HepG2 (cell line): Measurements from ENCODE around the gene CKM. TPM values are rescaled to one million over a fixed set of nuclear protein-coding genes. Genes with fewer than 3 reads are reported as not detected.
"Not testable (repeated sequence)": the region's sequence is repeated elsewhere in the genome, so short reads cannot be mapped to it uniquely, and the experiment has no call there.

Experiments used
- ATAC-seq: fragments of 200-7000 bp; cut with Tn5 transposase; 3 replicates; pipeline ENCODE4 v1.9.1; 2020; ENCODE audit warnings: mild to moderate bottlenecking, moderate library complexity
- BruUV-seq: library from RNA; stranded (reverse); fragments of 400-500 nt; replicated peaks from 2 replicates; lab custom pipeline; 2021; lab: Mats Ljungman, UMichigan
- CTCF ChIA-PET: fragments of 300-600 bp; formaldehyde crosslinking; extraction: SDS; loops from one replicate; lab custom pipeline; 2021; ENCODE audit warnings: low total read pairs, inconsistent platforms, low intra/inter-chr PET ratio; lab: Yijun Ruan, JAX
- POLR2A ChIA-PET: fragments of 350-600 bp; sonication (Branson Sonifier 250); formaldehyde crosslinking; loops from one replicate; lab custom pipeline; 2020; ENCODE audit warnings: antibody characterized with exemption, inconsistent platforms; lab: Yijun Ruan, JAX
- DNase-seq: peaks from one replicate; pipeline ENCODE4 v3.0.0-alpha.2; 2015; ENCODE audit warnings: low spot score
- FAIRE-seq: peaks from 3 replicates; lab custom pipeline; 2011; peaks lifted over from hg19 to GRCh38; lab: Jason Lieb, UNC
- H2AFZ ChIP-seq: one replicate; pipeline ENCODE4 v1.6.1; 2011; ENCODE audit warnings: low read length, inconsistent platforms
- H3K27ac ChIP-seq: fragments of 300-600 bp; 3 replicates; pipeline ENCODE4 v1.8.0; 2011; ENCODE audit warnings: mixed run types, mild to moderate bottlenecking, mixed read lengths, low read length, inconsistent platforms; ENCODE audit not compliant: insufficient read depth; ENCODE audit errors: extremely low read length
- H3K27me3 ChIP-seq, 2 experiments: fragments of 200-600 bp in 1 of 2; 2 replicates in 1 of 2; 3 replicates in 1 of 2; pipeline versions ENCODE4 v1.6.0 to v1.8.0; 2011; ENCODE audit warnings: low read length in 2 of 2, mild to moderate bottlenecking in 2 of 2, moderate library complexity in 2 of 2, inconsistent platforms in 1 of 2; ENCODE audit not compliant: insufficient read depth in 2 of 2, control insufficient read depth in 1 of 2
- H3K36me3 ChIP-seq, 2 experiments: fragments of 200-600 bp in 1 of 2; replicated peaks in 1 of 2; 2 replicates in 1 of 2; 3 replicates in 1 of 2; pipeline versions ENCODE4 v1.5.1 to v1.8.0; 2011; ENCODE audit warnings: low read length in 2 of 2, inconsistent platforms in 1 of 2; ENCODE audit not compliant: insufficient read depth in 2 of 2, control insufficient read depth in 1 of 2
- H3K4me1 ChIP-seq: 2 replicates; pipeline ENCODE4 v1.5.1; 2012; ENCODE audit warnings: low read length, inconsistent platforms; ENCODE audit not compliant: insufficient read depth
- H3K4me2 ChIP-seq: 2 replicates; pipeline ENCODE4 v1.6.0; 2011; ENCODE audit warnings: low read depth, low read length, inconsistent platforms
- H3K4me3 ChIP-seq, 3 experiments: fragments of 200-600 bp in 1 of 3; sonication (generic), shearing (Covaris generic) in 1 of 3; replicated peaks in 1 of 3; 2 replicates each; pipeline ENCODE4 v1.5.1; 2011 to 2016; ENCODE audit warnings: low read length in 3 of 3, inconsistent platforms in 2 of 3, low read depth in 2 of 3, mild to moderate bottlenecking in 2 of 3, control low read depth in 1 of 3, mixed read lengths in 1 of 3; ENCODE audit not compliant: insufficient read depth in 1 of 3
- H3K79me2 ChIP-seq: one replicate; pipeline ENCODE4 v1.6.1; 2011; ENCODE audit warnings: low read length, inconsistent platforms; ENCODE audit not compliant: insufficient read depth
- H3K9ac ChIP-seq: 2 replicates; pipeline ENCODE4 v1.6.0; 2011; ENCODE audit warnings: mild to moderate bottlenecking, low read depth, low read length, inconsistent platforms; ENCODE audit not compliant: insufficient read depth
- H3K9me3 ChIP-seq: 2 replicates; pipeline ENCODE4 v1.5.1; 2012; ENCODE audit warnings: mild to moderate bottlenecking, low read length
- H4K20me1 ChIP-seq: 2 replicates; pipeline ENCODE4 v1.6.0; 2011; ENCODE audit warnings: inconsistent platforms, mild to moderate bottlenecking, low read length, moderate library complexity; ENCODE audit not compliant: insufficient read depth
- RXRB ChIP-seq: IDR thresholded peaks from 2 replicates; pipeline ENCODE4 v1.6.1; 2016; ENCODE audit warnings: borderline replicate concordance, missing genetic modification reagents, missing compliant biosample characterization
- ZBTB38 ChIP-seq: sonication (generic); formaldehyde crosslinking; IDR thresholded peaks from 2 replicates; pipeline ENCODE4 v1.5.1; 2020; ENCODE audit warnings: mild to moderate bottlenecking, missing genetic modification reagents
- ZNF670 ChIP-seq: sonication (generic); formaldehyde crosslinking; IDR thresholded peaks from 2 replicates; pipeline ENCODE4 v1.8.0; 2022; ENCODE audit warnings: mild to moderate bottlenecking, missing genetic modification reagents, borderline replicate concordance
- ZNF768 ChIP-seq: sonication (generic); formaldehyde crosslinking; IDR thresholded peaks from 2 replicates; pipeline ENCODE4 v1.4.0; 2020; ENCODE audit warnings: missing genetic modification reagents
- WGBS: methylation state at CpG from one replicate; pipeline ENCODE4 v1.1.6; 2017; ENCODE audit warnings: low lambda C conversion rate; 5-methylcytosine and 5-hydroxymethylcytosine counted together
- in situ Hi-C: cut with HindIII; loops from 2 replicates; pipeline ENCODE4 v1.10.0; 2017; ENCODE audit warnings: low pct_unique_long_range_greater_than_20kb; ENCODE audit not compliant: extremely low pct_ligation_motif_present
- intact Hi-C: fragments of 100-400 bp; cut with micrococcal nuclease; formaldehyde crosslinking; loops from one replicate; pipeline ENCODE4 v1.10.0; 2022; ENCODE audit not compliant: unreplicated experiment
- polyA plus RNA-seq, 8 experiments: library from polyadenylated mRNA; depleted of rRNA in 3 of 8; stranded (reverse) in 7 of 8; unstranded in 1 of 8; fragments of >200 nt; fragmentation: Illumina TruSeq in 4 of 8; extraction: Trizol in 4 of 8; gene quantifications; 2 replicates each; pipeline versions ENCODE4 v1.2.1 to v1.2.3, GENCODE V29; 2011 to 2016; ENCODE audit warnings: low read depth in 4 of 8, missing spikeins in 1 of 8, mixed read lengths in 1 of 8; ENCODE audit not compliant: insufficient read depth in 1 of 8
- total RNA-seq, 5 experiments: library from RNA; depleted of rRNA; stranded (reverse); fragments of >200 nt; fragmentation: Illumina TruSeq; extraction: Trizol; gene quantifications; 2 replicates each; pipeline ENCODE4 v1.2.3, GENCODE V29; 2016; ENCODE audit warnings: low read depth in 1 of 5
- TF ChIP-seq, protein P1 (sequence below): sonication (generic); formaldehyde crosslinking; IDR thresholded peaks from 2 replicates; pipeline ENCODE4 v1.4.0; 2020; ENCODE audit warnings: missing genetic modification reagents

Gene CKM
- total and polyA plus RNA-seq, 2 of the 13 experiments (the other 11 are each of a cell fraction or from before 2014, with no cell fraction given): 0.54 to 0.80 TPM

DNA sequence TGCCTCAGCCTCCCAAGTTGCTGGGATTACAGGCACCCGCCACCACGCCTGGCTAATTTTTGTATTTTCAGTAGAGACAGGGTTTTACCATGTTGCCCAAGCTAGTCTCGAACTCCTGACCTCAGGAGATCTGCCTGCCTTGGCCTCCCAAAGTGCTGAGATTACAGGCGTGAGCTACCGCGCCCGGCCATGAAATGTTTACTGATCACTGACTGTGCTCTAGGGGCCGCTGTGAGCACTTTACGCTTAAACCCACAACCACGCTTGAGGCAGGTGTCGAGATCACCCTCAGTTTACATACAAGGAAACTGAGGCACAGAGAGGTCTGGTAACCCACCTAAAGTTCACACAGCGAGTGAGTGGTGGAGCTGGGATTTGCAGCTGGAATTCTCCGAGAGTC is 52.7 kb downstream of the CKM start:
- in situ Hi-C loops, DNase-seq, H3K9ac ChIP-seq, H4K20me1 ChIP-seq, H3K27ac ChIP-seq, BruUV-seq, H3K79me2 ChIP-seq, FAIRE-seq, H2AFZ ChIP-seq, CTCF ChIA-PET, intact Hi-C loops, H3K9me3 ChIP-seq, POLR2A ChIA-PET, H3K27me3 ChIP-seq, ATAC-seq, H3K4me2 ChIP-seq, H3K4me3 ChIP-seq: not testable (repeated sequence)
- Histone ChIP-seq H3K4me1 (peaks cover 36% of the 10 kb centered on the region), H3K36me3 (peaks cover 11 to 15% of the 10 kb centered on the region in 2 experiments; a peak in 4 of 5 replicates)
- TF ChIP-seq ZBTB38 (CRISPR knock-in tag): 0 out of 2 replicates have a peak, but pooled peaks have one; percentile 22
- 0 out of 2 replicates have a peak, but pooled peaks have one; percentile 10 for TF ChIP-seq ZNF768 (CRISPR knock-in tag)
- TF ChIP-seq, protein P1, sequence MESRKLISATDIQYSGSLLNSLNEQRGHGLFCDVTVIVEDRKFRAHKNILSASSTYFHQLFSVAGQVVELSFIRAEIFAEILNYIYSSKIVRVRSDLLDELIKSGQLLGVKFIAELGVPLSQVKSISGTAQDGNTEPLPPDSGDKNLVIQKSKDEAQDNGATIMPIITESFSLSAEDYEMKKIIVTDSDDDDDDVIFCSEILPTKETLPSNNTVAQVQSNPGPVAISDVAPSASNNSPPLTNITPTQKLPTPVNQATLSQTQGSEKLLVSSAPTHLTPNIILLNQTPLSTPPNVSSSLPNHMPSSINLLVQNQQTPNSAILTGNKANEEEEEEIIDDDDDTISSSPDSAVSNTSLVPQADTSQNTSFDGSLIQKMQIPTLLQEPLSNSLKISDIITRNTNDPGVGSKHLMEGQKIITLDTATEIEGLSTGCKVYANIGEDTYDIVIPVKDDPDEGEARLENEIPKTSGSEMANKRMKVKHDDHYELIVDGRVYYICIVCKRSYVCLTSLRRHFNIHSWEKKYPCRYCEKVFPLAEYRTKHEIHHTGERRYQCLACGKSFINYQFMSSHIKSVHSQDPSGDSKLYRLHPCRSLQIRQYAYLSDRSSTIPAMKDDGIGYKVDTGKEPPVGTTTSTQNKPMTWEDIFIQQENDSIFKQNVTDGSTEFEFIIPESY (CRISPR knock-in tag): peak; percentile 95
- WGBS: 92% methylated on average over 11 of the region's 13 CpGs

GRCh38 chr19:45267296-45267695 is 55.4 kb downstream of the CKM start:
- FAIRE-seq (no peak), ATAC-seq (no peak), DNase-seq (no peak)
- POLR2A ChIA-PET: no interaction called here
- H3K36me3 ChIP-seq: peaks cover 12 to 15% of the 10 kb centered on the region in 2 experiments; a peak in 4 of 5 replicates
- no peaks in the 10 kb centered on the region for H3K79me2 ChIP-seq
- H3K4me1 ChIP-seq: peaks cover 12% of the 10 kb centered on the region
- intact Hi-C loops (no loop called here), in situ Hi-C loops (no loop called here)
- no peaks in the 10 kb centered on the region for H3K27me3 ChIP-seq
- no peak overlapping the region for H3K4me2 ChIP-seq
- no TSS peak for BruUV-seq
- no peak overlapping the region for H3K27ac ChIP-seq
- no peak overlapping the region for H3K9ac ChIP-seq
- no peak overlapping the region for H2AFZ ChIP-seq
- no peak overlapping the region for H3K4me3 ChIP-seq
- CTCF ChIA-PET: no interaction called here
- 97% methylated on average over 7 of the region's 12 CpGs for WGBS
- no peaks in the 10 kb centered on the region for H4K20me1 ChIP-seq
- no peaks in the 10 kb centered on the region for H3K9me3 ChIP-seq
- TF ChIP-seq RXRB (CRISPR knock-in tag): no peak
- no peak for TF ChIP-seq ZNF670
